Effector CD4-positive, alpha-beta T cell (primary cell): ENCODE results near the gene IGIP.

Experiments used
- DNase-seq: peaks from one replicate; pipeline ENCODE4 v3.0.0-alpha.2; 2020
- total RNA-seq: gene quantifications from one replicate; lab custom pipeline; 2026; lab: John Stamatoyannopoulos, UW

The IGIP gene
- 1.7 reads per million for total RNA-seq

GRCh38 chr5:140125637-140126036, at the start of gene IGIP:
Gene IGIP (plus strand): TSS chr5:140125937. CDS start chr5:140128477, 2,540 bp downstream.
- no peak for DNase-seq

- DNase-seq, result no peak
Measured at GRCh38 chr5:140076142-140076541, 49.6 kb upstream of the IGIP start.

- no peak for DNase-seq
Measured at GRCh38 chr5:140076788-140077187, 48.9 kb upstream of the IGIP start.

- no peak for DNase-seq
Measured at GRCh38 chr5:140083120-140083519, 42.6 kb upstream of the IGIP start.

- no peak for DNase-seq
Measured at GRCh38 chr5:140083650-140084049, 42.1 kb upstream of the IGIP start.

- no peak for DNase-seq
Measured at GRCh38 chr5:140084541-140084940, 41.2 kb upstream of the IGIP start.

GRCh38 chr5:140090251-140090650, 35.5 kb upstream of the IGIP start:
- no peak for DNase-seq

GRCh38 chr5:140093179-140093578, 32.6 kb upstream of the IGIP start:
- DNase-seq, result no peak

GRCh38 chr5:140093866-140094265, 31.9 kb upstream of the IGIP start:
- no peak for DNase-seq

GRCh38 chr5:140094889-140095288, 30.8 kb upstream of the IGIP start:
- DNase-seq, result no peak

GRCh38 chr5:140101179-140101578, 24.6 kb upstream of the IGIP start:
- DNase-seq, result no peak

- no peak for DNase-seq
Measured at GRCh38 chr5:140103154-140103553, 22.6 kb upstream of the IGIP start.

- DNase-seq, result no peak
Measured at GRCh38 chr5:140104100-140104499, 21.6 kb upstream of the IGIP start.

- DNase-seq, result no peak
Measured at GRCh38 chr5:140106101-140106500, 19.6 kb upstream of the IGIP start.

- no peak for DNase-seq
Measured at GRCh38 chr5:140106805-140107311, 18.9 kb upstream of the IGIP start.

GRCh38 chr5:140107312-140108092, 18.2 kb upstream of the IGIP start:
- peak; percentile 90 for DNase-seq

GRCh38 chr5:140108093-140109017, 17.4 kb upstream of the IGIP start:
- DNase-seq, result peak; percentile 16

- DNase-seq, result no peak
Measured at GRCh38 chr5:140109018-140109758, 16.5 kb upstream of the IGIP start.

GRCh38 chr5:140109759-140110645, 15.7 kb upstream of the IGIP start:
- DNase-seq, result no peak

- DNase-seq, result no peak
Measured at GRCh38 chr5:140110646-140110957, 15.1 kb upstream of the IGIP start.

- no peak for DNase-seq
Measured at GRCh38 chr5:140111011-140111858, 14.5 kb upstream of the IGIP start.
